GM19351 (cell line): Measurements from ENCODE around the gene EYA2.

ENCODE experiments used
- ATAC-seq: cut with Tn5 transposase; IDR thresholded peaks from one replicate; pipeline ENCODE4 v1.9.1; 2021; ENCODE audit warnings: mild to moderate bottlenecking, moderate library complexity; ENCODE audit not compliant: unreplicated experiment

The EYA2 gene

DNA sequence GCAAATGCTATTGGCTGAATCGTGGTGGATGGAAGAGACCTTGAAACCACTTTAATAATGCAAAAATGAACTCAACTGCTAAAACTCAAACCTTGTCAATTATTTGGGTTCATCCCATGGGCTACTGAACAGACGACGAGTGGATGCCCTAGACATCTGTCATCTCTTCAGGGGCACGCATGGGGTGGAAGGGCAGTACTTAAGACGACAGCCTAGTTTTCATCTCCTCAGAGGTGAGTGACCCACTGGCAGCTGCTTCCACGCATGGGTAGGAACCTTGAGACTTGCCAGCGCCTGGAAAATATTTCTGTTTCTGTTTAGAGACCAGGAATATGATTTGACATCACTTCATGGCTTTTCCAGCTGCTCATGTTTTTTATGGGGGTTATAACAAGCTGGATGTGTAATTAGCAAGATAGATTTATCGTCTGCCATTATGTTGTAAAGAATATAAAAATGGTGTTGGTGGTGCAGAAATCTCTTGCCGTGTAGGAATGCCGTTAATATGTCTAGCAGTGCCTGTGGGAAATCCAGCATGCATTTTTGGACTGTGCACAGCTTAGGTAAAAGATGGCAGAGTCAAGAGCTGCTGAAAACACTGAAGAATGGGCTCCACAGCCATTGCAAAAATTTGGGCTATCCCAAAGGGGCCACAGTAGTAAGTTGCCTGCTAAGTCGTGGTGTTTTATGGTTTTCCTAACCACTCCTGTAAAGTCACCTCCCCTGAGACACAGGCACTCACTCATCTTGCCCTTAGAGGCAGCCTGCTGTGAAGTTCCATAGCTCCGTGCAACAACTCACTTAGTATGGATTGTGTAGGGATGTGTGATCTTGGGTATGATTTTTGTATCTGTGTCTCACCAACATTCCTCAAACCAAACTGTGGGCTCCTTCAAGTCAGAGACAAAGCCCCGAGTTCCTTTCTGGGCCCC lies 203.3 kb downstream of the EYA2 start:
- ATAC-seq = no peak

DNA sequence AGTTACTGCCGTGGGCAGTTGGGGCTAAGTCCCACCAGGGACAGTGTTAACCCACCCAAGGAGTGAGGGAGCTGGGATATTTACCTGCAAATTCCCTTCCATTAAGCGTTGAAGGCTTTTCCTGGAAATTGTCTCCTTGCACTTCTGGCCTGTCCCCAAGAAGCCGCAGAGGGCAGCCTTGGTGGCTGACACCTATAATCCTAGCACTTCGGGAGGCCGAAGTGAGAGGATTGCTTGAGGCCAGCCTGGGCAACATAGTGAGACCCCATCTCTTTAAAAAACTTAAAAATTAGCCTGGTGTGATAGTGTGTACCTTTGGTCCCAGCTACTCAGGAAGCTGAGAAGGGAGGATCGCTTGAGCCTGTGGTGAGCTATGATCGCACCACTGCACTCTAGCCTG lies 204.4 kb downstream of the EYA2 start:
- ATAC-seq = no peak

DNA sequence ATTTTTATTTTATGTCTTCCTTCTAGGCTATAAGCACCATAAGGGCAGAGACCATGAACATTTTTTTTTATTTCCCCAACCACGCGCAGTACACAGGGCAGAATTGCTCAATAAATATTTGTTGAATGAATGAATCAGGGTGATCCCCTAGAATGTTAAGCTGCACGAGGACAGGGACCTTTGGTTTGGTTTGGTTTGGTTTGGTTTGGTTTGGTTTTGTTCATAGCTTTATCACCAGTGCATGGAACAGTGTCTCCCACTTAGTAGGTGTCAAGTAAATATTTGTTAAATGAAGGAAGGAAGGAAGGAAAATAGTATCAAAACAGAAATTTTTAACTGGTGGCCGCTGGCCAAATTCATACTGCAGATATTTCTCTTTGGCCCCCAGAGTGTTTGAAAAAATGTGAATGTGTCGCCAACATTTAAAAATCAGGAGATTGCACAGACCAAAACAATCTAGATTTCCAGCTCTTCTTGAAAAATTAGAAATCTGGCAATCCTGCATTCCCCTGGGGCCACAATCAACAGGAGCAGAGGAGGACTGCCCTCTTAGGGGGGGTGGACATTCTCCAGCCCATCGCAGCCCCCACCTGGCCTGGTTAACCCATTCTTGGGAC lies 205.3 kb downstream of the EYA2 start:
- no peak for ATAC-seq

DNA sequence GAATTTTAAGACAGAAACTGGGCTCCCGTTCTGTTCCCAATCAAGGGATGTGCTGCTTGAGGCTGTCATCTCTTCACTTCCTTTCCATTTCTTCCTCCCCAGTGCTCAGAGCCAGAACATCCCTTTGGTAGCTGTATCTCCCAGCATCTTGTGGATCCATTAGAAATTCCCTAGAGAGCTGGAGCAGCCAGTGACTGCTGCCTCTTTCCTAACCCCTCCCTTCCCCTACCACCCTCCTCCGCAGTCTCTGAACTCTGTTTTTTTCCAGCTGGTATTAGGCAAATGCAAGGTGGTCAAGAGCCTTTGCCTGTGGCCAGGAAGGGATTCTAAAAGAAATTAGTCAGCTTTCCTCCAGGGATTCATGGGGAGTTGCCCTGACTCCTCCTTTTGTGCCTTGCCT lies 208.0 kb downstream of the EYA2 start:
- ATAC-seq = no peak

- ATAC-seq = no peak
Measured at GRCh38 chr20:47106786-47107185, 212.1 kb downstream of the EYA2 start.

GRCh38 chr20:47108994-47109393 lies 214.4 kb downstream of the EYA2 start:
- no peak for ATAC-seq

GRCh38 chr20:47110819-47111218 lies 216.2 kb downstream of the EYA2 start:
- ATAC-seq = no peak

DNA sequence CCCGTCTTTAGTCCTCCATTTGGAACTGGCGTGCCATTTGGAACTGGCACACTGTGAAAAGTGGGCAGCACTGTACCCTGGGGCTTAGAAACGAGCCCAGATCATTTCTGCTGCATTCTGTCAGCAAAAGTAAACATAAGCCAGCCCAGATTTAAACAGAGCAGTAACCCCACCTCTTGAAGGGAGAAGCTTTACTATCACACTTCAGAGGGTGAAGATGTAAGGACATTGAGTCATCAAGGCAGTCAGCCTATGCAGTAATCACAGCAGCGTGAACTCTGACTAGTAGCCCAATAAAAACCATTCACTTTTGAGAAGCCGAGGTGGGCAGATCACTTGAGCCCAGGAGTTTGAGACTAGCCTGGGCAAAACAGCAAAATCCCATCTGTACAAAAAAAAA lies 216.9 kb downstream of the EYA2 start:
- ATAC-seq = no peak

GRCh38 chr20:47113362-47114109 lies 218.9 kb downstream of the EYA2 start:
- no peak for ATAC-seq

DNA sequence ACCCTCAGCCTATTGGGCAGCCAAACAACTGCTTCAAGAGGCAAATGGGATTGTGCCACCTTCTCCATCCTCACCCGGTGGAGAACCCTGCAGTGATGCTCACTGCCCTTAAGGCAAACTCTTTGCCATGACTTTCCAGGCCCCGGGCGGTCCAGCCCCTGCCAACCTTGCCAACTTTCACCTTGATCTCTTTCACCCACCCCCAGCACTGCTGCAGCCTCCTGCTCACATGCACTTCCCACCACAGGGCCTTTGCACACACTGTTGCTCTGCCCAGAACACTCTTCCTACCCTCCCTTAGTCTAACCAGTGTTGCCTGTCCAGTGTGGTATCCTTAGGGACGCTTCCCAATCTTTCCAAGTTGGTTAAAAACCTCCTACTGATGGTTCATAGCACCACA lies 221.1 kb downstream of the EYA2 start:
- no peak for ATAC-seq

DNA sequence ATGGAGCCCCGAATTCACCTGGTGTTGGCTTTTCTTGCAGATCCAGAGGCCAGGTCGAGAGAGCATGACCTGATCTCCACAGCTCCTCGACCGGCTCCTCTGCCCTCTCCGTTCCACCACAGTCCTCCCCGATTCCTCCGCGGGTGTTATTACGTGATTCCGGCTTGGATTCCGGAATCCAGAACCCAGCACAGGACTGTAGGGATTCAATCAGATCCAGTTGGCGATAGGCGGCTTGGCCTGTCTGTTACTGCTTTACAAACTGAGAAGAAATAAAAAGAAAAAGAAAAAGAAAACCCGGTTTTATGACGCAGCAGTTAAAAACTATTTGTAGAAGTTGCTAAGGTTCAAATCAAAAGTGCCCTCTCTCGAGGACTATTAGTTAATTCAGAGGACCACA lies 222.7 kb downstream of the EYA2 start:
- ATAC-seq = no peak

DNA sequence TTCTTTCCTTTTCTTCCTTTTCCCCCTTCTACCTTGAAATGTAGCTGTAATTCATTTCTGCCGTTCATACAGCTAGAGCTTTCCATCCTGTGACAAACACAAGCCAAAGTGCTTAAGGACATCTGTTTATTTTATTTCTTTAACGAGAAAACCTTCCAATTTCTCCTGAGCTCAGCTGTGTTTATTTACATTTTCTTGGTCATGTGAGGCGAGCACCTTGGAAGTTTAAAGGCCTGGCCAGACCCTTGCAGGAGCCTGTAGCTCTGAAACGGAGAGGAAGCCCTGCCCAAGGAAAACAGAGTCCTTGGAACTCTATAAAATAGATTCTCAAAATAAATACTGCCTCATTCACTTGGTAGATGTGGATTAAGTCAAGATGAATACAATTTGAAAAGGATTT lies 223.1 kb downstream of the EYA2 start:
- ATAC-seq = no peak

DNA sequence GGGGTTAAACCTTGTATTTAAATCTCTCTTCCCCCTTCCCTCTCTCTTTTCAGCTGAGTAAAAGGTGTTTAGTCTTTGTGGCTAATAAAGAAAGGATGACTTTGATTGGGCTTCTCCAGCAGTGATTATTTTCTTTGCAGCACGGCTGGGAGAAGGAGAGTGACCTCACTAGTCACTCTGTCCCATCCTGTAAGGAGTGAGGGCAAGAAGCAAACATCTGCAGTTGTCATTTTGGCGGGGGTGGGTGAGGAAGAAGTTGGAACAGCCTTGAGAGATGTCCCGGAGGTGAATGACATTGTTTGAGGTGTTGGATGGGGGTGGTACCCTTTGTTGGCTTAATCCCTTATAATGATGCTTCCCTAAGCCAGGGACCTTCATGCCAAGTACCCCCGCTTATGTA lies 223.6 kb downstream of the EYA2 start:
- no peak for ATAC-seq

- ATAC-seq = no peak
Measured at GRCh38 chr20:47118641-47119040, 224.0 kb downstream of the EYA2 start.

DNA sequence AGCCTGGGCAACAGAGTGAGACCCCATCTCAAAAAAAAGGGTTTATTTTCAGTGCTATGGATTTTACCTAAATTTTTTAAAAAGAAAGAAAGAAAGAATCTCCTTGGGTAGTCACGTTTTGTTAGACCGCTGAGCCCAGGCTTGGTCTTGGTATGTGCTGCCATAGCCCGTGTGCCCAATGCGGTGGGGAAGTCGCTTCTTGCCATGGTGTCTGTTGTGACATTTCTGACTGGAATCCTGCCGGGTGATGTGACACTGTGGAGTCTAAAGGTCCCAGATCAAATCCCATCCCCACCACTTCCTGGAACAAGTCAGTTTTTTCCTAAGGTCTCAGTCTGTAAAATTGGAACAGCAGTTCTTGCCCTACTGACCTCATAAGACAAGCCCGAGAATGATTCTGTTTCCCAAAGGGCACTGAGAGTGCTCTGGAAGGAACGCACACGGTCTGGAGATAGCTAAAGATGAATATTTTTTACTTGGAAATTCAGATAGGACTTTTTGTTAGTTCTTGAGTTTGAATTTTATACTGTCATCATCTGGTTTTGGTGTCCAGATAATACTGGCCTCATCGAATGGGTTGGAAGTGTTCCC lies 225.8 kb downstream of the EYA2 start:
- ATAC-seq = no peak

DNA sequence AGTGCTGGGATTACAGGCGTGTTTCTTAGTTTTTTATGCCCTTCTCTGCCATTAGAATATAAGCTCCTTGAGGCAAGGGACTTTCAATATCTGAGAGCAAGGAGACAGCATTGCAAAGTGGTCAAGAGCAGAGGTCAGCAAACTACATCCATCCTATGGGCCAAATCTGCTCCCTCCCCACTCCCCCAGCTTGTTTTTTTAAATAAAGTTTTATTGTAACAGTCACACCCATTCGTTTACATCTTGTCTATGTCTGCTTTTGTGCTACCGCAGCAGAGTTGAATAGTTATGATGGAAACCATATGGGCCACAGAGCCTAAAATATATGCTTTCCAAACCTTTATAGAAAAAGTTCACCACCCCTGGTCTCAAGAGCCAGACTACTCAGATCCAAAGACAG lies 227.9 kb downstream of the EYA2 start:
- ATAC-seq = no peak

GRCh38 chr20:47124181-47124717 lies 229.6 kb downstream of the EYA2 start:
- ATAC-seq = no peak

DNA sequence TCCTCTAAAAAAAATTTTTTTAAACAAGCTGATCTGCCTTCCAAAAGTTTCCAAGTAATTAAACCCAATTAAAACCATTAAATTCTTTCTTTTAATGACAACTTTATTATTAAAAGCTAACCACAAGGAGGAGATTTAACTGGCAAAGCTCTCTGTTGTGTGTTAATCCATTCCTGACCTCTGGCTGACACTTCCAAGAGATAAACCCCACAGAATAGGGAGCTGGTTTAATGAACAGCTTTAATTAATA lies 230.8 kb downstream of the EYA2 start:
- no peak for ATAC-seq

DNA sequence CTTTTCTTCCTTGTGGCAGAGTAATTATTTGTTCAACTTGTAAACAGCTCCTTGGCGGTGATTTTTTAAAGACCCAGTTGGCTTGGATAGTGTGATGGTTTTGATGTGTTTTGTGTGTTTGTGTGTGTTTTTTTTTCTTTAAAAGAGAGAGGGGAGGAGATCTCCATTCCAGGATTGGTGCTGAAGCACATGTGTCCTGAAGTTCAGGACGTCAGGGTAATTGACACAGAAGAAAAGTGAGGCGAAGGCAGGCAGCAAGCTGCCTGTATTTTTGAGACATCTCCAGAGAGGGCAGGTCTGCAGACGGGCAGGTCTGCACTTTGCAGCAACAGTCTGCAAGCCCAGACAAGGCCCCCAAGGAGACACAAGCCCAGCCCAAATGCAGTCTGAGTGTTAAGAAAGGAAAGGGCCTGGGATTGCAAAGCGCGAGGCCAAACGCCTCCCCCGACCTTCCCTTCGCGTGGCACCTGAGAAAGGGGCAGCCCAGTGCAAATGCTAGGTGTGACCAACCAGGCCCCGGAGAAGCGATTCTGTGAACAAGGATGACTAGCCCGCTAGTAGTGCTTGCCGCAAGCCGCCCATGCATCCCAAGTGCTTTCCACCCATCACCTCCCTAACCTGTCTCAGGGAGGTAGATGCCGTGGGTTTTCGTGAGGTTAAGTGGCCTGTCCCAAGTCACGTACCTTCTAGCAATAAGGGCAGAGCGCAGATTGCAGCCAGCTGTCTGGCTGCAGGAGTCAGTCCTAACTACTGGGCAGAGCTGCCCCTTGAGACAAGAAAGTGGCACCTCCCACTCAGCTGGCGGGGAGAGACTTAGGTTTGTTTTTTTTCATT lies 231.3 kb downstream of the EYA2 start:
- no peak for ATAC-seq

- no peak for ATAC-seq
Measured at GRCh38 chr20:47126709-47127108, 232.1 kb downstream of the EYA2 start.

GRCh38 chr20:47127546-47127945 lies 232.9 kb downstream of the EYA2 start:
- ATAC-seq = no peak
